ENCODE results near the gene PMM1. TPM values are rescaled to one million over a fixed set of nuclear protein-coding genes. Genes with fewer than 3 reads are reported as not detected.

PMM1 gene
- total and polyA plus RNA-seq, 2 donors (not counting 3 experiments of a cell fraction or from before 2014, with no cell fraction given) = 14.6 to 31.7 TPM

GRCh38 chr22:41578818-41579217 lies 10.8 kb downstream of the PMM1 start:
- dilution Hi-C loops (cut with MboI; ENCODE audit: extremely low pct_ligation_motif_present, low sequenced_read_pairs) (no loop called here), intact Hi-C loops (cut with micrococcal nuclease) (no loop called here)
- Histone ChIP-seq H3K9me3 (replicated peaks; ENCODE audit: control insufficient read depth, insufficient read depth, low read length) (no peaks in the 10 kb centered on the region), H3K4me1 (ENCODE audit: control insufficient read depth, extremely low read depth, insufficient read depth, low read length) (no peaks in the 10 kb centered on the region), H2AFZ (ENCODE audit: low read depth, low read length) (no peak overlapping the region), H3K27ac (ENCODE audit: insufficient read depth, low read depth, low read length) (no peak overlapping the region), H3K27me3 (ENCODE audit: control insufficient read depth in 2 of 2, insufficient read depth in 2 of 2, low read length in 2 of 2) (no peaks in the 10 kb centered on the region), H3K4me3 (replicated peaks in 1 of 3; ENCODE audit: insufficient read depth in 1 of 3, low read depth in 1 of 3, low read length in 3 of 3) (no peak overlapping the region), H3K36me3 (ENCODE audit: control insufficient read depth in 2 of 2, extremely low read depth in 1 of 2, insufficient read depth in 2 of 2, low read length in 2 of 2) (peaks cover 0 to 7% of the 10 kb centered on the region in 2 experiments), H3K9ac (replicated peaks; ENCODE audit: extremely low read depth, insufficient read depth, low read length) (no peak overlapping the region), H3K4me2 (ENCODE audit: insufficient read depth, low read length) (no peak overlapping the region), H3K79me2 (ENCODE audit: control insufficient read depth, insufficient read depth, low read length) (no peaks in the 10 kb centered on the region), H4K20me1 (replicated peaks; ENCODE audit: control insufficient read depth, extremely low read depth, insufficient read depth, low read length) (no peaks in the 10 kb centered on the region), H3K9me1 (replicated peaks; ENCODE audit: control insufficient read depth, extremely low read depth, insufficient read depth, low read length) (no peaks in the 10 kb centered on the region)
- no TSS peak for BruUV-seq (replicated peaks)
- POLR2A ChIA-PET = interaction anchor here (0.6 to 1.2 kb wide), 2 partner anchors 11 to 392 kb away, joined by 5 read pairs; partner anchors contain the start of gene PMM1
- CTCF ChIA-PET = interaction anchor here (0.6 to 1.3 kb wide), 3 partner anchors 10 to 12 kb away, joined by 3 to 6 read pairs (median 5); partner anchors contain the start of gene PMM1
- TF ChIP-seq GATA2 (IDR thresholded peaks at IDR 0.05; ENCODE audit: insufficient read depth, insufficient read length, low read depth, low read length) (no peak), MYC (IDR thresholded peaks at IDR 0.05; ENCODE audit: low read depth, low read length) (no peak), CTCF (IDR thresholded peaks at IDR 0.05; ENCODE audit: extremely low read depth in 1 of 2, insufficient read depth in 1 of 2, low read depth in 1 of 2, low read length in 2 of 2) (no peak), FOS (IDR thresholded peaks at IDR 0.05; ENCODE audit: borderline replicate concordance, insufficient read depth, low read length) (no peak), POLR2AphosphoS5 (IDR thresholded peaks at IDR 0.05; ENCODE audit: insufficient read depth, low read depth, low read length) (no peak), EZH2 (IDR thresholded peaks at IDR 0.05; ENCODE audit: borderline replicate concordance, low read depth, low read length, severe bottlenecking) (no peak)
- FAIRE-seq (no peak), DNase-seq (ENCODE audit: low read depth, low spot score) (no peak)

Measured in endothelial cell of umbilical vein (primary cell).